GM12872 (cell line): Measurements from ENCODE around the gene TMEM132D.

Experiments used
- CTCF ChIP-seq: IDR thresholded peaks from 3 replicates; pipeline ENCODE4 v1.5.1; 2011; ENCODE audit warnings: low read depth, mild to moderate bottlenecking, low read length, moderate library complexity; ENCODE audit not compliant: insufficient read depth

Gene TMEM132D

GRCh38 chr12:129486931-129487330 lies 416.9 kb downstream of the TMEM132D start:
- no peak for TF ChIP-seq CTCF

- no peak for TF ChIP-seq CTCF
Observed at GRCh38 chr12:129483111-129483893, 420.5 kb downstream of the TMEM132D start.

GRCh38 chr12:129481921-129482320 lies 421.9 kb downstream of the TMEM132D start:
- no peak for TF ChIP-seq CTCF

GRCh38 chr12:129470196-129470595 lies 433.6 kb downstream of the TMEM132D start:
- no peak for TF ChIP-seq CTCF

- no peak for TF ChIP-seq CTCF
Observed at GRCh38 chr12:129467726-129468125, 436.1 kb downstream of the TMEM132D start.

GRCh38 chr12:129467289-129467688 lies 436.5 kb downstream of the TMEM132D start:
- no peak for TF ChIP-seq CTCF

- no peak for TF ChIP-seq CTCF
Observed at GRCh38 chr12:129466499-129466898, 437.3 kb downstream of the TMEM132D start.
